AG09309 (cell line): Measurements from ENCODE around the gene KCNJ2.
A peak's percentile ranks its signal among the peaks of the same experiment; 100 is the strongest.

Source experiments
- DNase-seq: peaks from one replicate; pipeline ENCODE4 v3.0.0-alpha.2; 2010; ENCODE audit warnings: low read depth
- H3K4me3 ChIP-seq: 2 replicates; pipeline ENCODE4 v1.5.1; 2011; ENCODE audit warnings: mild to moderate bottlenecking, low read depth, low read length, moderate library complexity; ENCODE audit not compliant: control insufficient read depth
- TF ChIP-seq, protein P1 (sequence below): IDR thresholded peaks from 2 replicates; pipeline ENCODE4 v1.5.1; 2011; ENCODE audit warnings: mild to moderate bottlenecking, low read depth, low read length, inconsistent platforms; ENCODE audit not compliant: insufficient read depth, control insufficient read depth; ENCODE audit errors: missing control alignments

The KCNJ2 gene

DNA sequence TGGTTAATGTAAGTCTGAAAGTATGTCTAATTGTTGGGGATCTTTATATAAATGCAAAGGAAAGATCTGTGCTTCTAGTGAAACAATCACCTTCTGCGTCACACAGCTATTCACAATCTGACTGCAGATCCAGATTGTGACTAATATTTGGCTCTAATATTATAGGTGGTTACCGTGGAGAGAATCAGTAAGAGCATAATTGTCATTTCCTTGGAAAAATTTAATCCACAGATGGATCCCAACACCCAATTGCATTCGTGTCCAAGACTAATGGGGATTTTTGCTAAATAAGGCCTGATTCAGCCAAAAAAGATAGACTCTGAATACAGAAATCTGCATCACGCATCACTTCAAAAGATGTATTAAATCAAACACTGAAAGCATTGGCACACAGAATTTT, 2.7 kb upstream of the KCNJ2 start:
- TF ChIP-seq, protein P1, sequence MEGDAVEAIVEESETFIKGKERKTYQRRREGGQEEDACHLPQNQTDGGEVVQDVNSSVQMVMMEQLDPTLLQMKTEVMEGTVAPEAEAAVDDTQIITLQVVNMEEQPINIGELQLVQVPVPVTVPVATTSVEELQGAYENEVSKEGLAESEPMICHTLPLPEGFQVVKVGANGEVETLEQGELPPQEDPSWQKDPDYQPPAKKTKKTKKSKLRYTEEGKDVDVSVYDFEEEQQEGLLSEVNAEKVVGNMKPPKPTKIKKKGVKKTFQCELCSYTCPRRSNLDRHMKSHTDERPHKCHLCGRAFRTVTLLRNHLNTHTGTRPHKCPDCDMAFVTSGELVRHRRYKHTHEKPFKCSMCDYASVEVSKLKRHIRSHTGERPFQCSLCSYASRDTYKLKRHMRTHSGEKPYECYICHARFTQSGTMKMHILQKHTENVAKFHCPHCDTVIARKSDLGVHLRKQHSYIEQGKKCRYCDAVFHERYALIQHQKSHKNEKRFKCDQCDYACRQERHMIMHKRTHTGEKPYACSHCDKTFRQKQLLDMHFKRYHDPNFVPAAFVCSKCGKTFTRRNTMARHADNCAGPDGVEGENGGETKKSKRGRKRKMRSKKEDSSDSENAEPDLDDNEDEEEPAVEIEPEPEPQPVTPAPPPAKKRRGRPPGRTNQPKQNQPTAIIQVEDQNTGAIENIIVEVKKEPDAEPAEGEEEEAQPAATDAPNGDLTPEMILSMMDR: no peak
- DNase-seq: no peak
- no peak overlapping the region for H3K4me3 ChIP-seq

DNA sequence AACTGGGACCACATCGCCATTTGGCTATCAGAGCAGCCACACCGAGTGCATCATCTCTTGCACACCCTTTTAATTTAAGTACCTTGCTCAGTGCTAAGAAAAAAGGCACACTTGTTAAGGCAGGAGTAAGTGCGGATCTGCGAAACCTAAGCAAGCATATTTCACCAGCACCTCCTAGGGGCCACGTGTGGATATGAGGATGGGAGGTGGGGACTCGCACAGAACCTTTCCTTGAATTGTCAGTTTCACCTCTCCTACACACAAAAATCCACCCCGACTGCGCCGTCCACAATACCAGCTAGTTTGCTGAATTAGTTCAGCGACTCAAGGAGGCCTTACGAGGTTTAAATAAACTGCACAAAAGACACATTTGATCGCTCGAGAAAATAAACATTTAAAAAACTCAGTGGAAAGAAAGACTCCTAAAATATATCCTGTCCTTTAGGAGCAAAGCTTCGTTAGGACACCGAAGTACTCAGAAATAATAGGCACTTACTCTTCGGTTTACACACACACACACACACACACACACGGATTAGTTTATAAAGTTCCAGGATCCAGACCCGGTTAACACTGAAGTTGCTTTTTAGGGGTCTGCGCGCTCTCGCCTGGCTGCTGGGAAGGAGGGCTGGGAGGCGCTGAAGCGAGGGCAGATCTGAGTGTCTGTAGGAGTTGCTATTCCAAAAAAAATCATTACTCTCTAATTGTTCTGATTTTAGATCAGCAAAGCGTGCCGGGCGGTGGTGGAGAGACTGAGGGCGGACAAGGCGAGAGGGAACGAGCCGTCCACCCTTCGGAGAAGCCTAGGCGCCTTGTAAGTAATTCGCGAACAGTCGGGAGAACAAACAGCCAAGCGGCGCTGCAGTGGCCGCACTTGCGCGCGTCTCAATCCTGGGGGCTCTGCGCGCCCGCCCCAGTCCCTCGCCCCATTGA, 1.0 kb upstream of the KCNJ2 start:
- TF ChIP-seq, protein P1: peak; percentile 62
- peak; percentile 21 for DNase-seq

DNA sequence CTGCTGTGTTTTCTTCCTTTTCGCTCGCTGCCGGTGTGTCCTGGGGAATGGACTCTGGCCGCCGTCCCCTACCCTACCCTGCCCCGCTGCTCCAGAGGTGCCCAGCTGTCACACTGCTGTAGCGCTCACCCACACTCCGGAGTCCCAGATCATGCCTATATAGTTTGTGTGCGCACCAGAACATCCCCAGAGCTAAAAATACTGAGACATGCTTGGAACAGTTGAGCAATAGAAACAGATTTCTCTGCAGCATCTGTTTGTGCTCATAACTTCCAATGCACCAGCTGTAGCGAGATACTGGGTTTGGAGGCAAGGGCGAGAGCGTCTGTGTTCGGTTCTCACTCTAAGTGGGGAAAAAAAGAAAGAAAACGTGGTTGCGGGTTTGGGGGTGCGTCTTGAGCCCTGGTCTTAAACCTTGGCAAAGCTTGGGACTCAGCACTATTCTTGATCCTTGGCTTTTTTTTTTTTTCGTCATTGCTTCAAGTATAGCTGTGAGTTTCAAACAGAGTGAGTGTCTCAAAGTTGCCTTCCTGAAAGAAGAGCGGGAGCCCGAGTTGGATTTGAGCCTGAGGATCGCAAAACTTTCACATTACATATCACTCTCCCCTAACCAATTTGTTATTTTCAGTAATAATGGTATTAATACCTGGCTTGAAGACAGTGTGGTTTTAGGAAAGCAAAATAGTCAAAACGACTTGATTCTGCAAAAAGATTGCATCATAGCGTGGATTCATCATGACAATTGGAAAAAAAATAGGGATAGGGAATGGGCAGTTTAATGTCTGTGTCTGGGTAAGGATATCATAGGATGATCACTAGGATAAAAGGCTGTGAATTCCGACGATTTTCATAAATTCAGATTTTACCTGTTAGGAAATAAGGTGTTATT, 621 bp downstream of the KCNJ2 start:
- TF ChIP-seq, protein P1: no peak
- H3K4me3 ChIP-seq: peak overlapping the region; percentile 60
- peak; percentile 18 for DNase-seq

More for the DNA sequence above, 1.0 kb upstream of the KCNJ2 start:
- H3K4me3 ChIP-seq: peak overlapping the region; percentile 60

DNA sequence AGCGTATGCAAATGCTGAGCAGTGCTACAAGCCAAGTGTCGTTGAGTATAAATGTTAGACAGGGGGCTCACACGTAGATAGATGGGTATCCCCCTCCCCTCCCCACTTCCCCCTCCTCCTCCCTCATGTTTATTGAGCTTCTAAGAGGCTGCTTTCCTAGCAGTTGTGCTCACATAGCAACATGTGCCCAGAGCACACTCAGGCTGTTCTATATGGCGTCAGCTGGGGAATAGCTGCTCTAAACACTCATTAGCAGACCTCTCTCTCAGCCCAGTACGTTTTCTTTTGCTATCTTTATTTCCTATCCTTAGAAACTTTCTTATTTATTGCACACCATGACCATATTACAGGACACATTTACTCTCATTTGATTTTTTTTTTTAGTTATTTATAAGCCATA, 1.8 kb downstream of the KCNJ2 start:
- TF ChIP-seq, protein P1: no peak
- H3K4me3 ChIP-seq: no peak overlapping the region
- DNase-seq: no peak

DNA sequence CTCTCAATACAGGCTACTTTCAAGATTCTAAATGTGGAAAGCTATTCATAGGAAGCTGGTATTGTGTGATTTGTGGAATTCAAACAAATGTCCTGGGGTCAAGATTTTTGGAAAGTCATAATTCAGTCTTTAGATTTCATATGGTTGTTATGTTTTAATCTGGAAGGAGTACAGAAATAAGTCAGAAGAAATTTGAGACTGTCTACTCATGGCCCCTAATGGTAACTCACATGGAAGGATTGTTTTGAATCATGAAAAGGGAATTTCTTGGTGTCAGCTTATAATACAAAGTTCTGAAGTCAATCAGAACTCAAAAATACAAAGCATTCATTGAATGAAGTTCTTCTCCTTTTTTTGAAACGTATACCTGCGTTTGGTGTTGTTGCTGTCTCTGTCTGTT, 3.1 kb downstream of the KCNJ2 start:
- no peak for DNase-seq
- no peak overlapping the region for H3K4me3 ChIP-seq
- TF ChIP-seq, protein P1: no peak

DNA sequence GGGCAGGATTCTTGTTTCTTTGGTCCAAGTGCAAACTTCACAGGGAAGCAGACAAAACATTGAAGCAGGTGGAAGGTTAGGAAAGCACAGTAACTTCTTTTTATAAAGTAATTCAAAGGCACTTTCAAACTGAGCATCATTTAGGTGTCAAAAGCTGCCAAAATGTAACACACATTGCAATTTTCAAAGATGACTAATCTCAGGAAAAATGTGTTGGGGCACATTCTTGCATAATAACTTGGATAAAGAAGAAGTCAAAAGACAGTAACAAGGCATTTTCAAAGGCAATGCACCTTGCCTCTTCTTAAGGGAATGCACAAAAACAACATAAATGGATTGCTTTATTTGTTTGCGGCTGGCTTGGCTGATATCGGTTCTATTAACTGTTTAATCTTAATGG, 3.6 kb downstream of the KCNJ2 start:
- H3K4me3 ChIP-seq: no peak overlapping the region
- TF ChIP-seq, protein P1: no peak
- no peak for DNase-seq
